Measurements from ENCODE around the gene PHLDA3.
"Not testable (repeated sequence)": the region's sequence is repeated elsewhere in the genome, so short reads cannot be mapped to it uniquely, and the experiment has no call there.

Gene PHLDA3

DNA sequence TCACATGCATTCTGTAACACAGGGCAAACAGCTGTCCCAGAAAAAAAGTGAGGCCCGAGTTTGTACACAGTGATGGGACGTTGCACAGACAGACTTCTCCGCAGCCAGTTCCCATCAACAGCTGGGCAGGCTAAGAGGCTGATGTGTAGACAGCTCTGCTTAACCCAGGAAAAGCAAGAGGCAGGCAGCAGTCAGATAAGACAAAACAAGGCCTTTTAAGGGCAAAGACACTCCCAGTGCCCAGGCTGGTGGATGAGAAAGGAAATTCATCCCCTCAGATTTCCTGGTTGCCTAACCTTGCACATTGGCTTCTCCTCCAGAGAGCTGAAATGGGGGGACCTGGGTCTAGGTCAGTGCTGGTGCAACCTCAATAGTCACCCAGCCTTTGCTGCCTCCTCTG, 17.2 kb upstream of the PHLDA3 start:
- peak; percentile 36 for DNase-seq (ENCODE audit: low read depth, low spot score)

DNA sequence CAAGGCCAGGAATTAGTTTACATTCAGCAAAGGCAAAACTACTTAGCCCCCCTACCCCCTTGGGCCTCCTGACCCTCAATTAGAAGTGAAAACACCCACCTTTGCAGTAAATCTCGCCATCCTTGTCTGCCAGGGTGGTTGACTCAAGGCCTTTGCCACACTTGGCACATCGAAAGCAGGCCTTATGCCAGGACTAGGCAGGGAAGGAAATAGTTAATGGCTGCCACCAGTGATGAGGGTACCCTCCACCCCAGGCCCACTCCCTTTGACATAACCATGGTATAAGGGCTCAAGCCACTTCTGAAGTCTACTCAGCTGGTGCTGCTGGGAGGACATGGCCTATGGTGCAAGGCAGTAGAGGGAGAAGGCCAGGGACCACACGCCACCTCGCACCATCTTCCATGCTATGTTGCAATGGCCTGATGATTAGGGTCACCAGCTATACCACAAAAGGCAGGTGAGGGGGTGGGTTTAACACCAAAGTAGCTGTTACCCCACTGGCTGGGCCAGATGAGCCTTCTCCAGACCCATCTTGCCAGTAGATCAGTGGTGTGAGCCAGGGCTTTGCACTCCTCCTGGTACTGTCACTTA, 16.3 kb upstream of the PHLDA3 start:
- DNase-seq (ENCODE audit: low read depth, low spot score) = no peak

DNA sequence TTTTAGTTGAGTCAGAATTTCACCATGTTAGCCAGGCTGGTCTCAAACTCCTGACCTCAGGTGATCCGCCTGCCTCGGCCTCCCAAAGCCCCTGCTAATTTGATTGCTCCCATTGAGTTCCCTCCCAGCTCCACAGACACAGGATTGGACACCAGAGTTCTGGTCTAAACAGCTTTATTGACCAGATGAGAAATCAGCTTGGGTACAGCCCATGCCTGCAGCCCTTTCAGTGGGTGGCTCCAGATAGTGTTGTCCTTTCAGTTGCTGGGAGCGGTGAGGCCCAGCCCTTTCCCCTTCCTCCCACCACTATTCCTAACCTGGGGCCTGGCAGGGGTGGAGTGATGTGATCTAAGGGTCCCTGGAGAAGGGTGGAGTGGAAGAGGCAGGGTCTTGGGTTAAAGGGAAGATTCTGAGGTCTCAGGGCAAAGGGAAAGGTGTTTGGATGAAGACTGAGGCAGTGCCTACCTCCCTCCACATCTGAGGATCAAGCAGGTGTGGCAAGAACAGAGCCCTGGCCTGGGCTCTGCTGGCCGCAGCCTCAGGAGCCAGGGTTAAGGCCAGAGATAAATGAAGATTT, 14.5 kb upstream of the PHLDA3 start:
- no peak for DNase-seq (ENCODE audit: low read depth, low spot score)

DNA sequence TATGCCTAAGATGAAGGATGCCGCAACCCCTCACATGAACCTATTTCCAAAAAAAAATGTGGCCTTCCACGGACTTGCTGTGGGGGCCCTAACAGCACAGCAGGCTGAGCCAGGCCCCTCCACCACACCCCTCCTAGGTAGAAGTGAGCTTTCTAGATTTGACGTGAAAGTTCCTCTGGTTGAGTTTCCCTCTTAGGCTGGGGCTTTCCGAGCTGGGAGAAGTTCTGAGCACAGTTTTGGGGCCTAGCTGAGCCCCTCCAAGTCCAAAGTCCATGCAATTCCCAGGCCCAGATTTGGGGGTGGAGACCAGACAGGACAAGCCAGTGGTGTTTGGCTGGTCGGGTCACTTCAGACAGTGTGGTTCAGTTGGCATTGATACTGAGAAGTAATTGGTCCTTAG, 13.8 kb upstream of the PHLDA3 start:
- DNase-seq (ENCODE audit: low read depth, low spot score) = no peak

DNA sequence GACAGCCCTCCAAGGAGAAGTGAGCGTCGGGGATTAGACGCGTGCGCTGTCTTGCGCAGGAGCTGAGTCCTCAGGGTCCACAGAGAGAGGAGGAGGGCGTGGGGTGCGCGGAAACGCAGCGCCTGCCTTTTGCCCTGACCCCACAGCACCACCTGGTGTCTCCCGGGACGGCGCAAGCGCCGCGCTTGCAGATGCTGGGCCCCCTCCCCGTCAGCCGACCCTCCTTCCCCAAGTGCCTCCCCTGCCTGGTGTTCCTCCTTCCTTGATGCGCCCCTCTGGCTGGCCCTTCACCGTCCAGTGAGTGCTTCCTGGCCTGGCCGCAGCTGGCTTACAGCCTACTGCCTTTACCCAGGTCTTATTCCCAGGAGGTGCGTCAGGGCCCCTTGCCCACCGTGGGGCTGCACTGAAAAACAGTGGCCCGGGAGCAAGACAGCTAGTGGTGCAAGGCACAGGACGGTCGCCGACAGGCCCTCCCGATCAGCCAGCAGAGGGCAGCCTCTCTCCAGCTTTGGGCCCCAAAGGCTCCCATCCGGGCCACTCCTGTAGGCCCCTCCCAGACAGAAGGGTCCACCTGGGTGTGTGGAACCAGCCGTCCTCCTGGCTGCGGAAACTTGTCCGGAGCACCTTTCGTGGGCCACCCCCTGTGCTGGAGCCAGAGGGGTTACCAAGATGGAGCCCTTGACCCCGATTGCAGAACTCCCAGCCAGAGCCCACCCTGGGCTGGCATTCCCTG, 12.9 kb upstream of the PHLDA3 start:
- DNase-seq (ENCODE audit: low read depth, low spot score) = peak; percentile 97

DNA sequence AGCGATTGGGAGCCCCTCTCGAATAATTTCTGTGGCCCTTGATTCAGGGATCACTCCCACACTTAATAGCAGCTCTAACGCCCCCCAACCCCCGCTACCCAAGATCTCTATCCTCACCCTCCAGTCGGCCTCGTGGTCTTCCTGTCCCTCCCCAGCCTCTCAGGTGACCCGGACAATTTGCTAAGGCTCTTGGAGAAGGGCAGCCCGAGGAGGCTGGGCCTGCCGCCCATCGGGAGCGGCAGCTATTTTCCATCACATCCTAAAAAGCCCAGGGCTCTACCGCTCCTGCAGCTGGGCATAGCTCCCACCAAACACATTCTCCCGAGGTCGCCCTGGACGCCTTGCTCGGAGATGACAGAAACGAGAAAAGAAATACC, 12.0 kb upstream of the PHLDA3 start:
- peak; percentile 49 for DNase-seq (ENCODE audit: low read depth, low spot score)

DNA sequence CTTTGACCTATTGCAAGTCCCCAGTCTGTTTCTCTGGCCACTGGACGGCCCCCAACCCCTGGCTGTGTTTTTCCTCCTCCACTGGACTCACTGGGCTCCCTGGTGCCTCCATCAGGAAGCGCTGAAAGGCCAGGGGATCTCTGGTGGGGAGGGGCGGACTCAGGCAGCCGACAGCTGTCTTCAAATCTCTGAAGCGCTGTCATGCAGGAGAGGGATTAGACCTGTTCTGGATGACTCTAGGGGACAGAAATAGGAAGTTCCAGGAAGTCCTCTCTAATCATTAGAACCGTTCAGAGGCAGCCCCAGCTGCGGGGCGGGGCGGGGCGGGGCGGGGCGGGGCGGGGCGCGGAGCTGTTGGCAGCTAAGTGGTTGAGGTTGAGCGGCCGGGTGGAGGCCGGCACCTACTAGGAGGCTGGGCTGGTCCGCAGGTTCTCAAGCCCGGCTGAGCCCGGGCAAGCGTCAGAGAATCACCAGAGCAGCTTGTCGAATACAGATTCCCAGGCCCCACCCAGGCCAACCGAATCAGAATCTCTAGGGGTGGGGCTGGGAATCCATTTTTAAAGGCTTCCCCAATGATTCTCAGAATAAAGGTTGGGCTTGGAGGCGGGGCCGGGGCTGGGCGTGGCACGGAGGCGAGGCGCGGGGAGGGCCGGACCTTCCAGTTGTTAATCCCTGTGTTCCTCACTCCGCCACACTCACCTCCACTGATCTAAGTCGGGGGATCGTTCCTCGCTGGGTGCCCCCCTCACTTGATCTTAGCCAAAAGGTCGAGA, 11.4 kb upstream of the PHLDA3 start:
- peak; percentile 93 for DNase-seq (ENCODE audit: low read depth, low spot score)

DNA sequence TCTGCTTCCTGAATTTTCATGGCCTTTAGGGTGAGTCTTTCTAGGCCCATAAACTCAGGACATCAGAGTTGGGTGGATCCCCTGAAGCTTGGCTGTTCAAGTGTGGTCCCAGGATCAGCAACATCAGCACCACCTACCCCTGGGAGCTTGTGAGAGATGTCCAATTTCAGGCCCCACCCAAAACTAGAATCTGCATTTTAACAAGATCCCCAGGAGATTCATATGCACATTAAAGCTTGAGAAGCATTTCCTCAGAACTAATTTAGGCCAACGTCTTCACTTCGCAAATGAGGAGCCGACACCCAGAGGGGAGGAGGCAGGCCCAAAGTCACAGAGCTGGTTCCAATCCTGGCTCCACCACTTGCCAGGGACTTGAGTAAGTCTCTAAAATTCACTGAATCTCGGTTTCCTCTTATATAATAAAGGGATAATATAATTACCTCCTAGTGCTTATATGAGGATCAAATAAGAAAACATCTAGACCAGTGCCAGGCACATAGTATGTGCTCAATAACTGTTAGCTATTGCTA, 10.3 kb upstream of the PHLDA3 start:
- DNase-seq (ENCODE audit: low read depth, low spot score) = no peak

DNA sequence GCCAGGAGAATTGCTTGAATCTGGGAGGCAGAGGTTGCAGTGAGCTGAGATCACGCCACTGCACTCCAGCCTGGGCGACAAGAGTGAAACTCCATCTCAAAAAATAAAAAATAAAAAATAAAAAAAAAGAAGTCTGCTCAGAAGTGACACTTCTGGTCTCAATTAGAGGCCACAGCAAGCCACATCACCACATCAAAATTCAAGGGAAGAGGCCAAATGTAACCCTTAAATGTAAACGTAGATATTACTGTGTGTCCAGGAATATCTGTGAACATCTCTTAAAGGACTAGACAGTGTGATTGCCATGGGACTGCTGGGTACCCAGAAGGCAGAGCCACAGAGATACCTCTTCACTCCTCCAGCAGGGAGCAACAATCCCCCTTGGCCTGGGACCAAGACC, 9.7 kb upstream of the PHLDA3 start:
- DNase-seq (ENCODE audit: low read depth, low spot score) = not testable (repeated sequence)

DNA sequence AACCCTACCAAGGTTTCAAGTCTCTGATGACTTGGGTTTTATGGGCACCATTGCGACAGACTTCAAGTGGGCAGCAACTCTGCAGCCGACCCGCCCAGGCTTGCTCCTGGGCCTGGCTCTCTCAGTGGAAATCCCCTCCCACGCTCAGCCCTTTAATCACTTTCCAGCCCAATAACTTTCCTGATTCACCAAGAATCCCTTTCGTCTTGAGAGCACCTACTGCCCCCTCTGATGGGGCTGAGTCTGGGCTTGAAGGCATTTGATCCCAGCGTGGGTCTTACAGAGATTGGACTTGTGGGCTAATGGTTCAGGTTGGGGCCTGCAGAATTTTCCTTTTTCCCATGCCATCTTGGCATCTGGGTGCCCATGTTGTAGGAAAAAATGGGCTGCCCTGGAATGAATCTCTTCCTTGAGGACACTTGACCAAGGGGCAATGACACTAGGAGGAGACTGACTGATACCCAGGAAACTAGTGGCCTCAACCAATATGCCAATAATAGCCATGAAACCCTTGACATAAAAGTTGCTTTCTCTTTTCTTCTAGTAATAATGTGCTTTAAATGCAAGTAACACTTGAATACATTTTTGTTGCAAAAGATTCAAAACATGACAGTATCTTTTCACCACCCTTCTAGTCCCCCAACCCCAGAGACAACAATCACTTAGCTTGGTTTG, 7.8 kb upstream of the PHLDA3 start:
- DNase-seq (ENCODE audit: low read depth, low spot score) = no peak

DNA sequence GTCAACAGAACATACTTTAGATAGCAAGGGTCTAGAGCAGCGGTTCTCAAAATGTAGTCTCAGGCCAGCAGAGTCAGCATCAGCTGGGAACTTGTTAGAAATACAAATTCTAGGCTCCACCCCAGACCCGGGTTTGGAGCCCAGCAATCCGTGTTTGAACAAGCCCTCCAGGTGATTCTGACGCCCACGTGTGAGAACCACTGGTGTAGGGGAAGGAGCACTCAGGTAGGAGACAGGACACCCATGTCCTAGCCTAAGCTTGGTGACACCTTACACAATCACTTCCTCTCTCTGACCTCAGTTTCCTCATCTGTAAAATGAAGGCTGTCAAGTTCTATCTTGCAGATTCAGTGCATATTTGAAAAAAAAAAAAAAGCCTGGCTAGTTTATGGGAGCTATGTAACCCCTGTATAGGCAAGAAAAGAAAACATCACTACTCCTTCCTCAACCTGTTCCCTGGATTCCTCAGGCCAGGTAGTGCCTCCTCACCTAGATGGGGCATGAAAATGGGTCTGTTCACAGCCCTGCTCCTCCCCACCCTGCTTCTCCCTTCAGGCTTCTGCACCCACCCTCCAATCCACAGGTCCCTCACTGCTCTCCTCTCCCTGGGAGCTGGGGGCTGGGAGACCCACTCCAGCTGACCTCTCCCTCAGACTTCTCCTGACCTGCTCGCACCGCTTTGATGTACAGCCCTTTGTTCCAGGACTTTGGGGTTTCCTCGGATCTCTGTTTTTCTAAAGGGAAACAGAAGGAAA, 7.1 kb upstream of the PHLDA3 start:
- no peak for DNase-seq (ENCODE audit: low read depth, low spot score)

DNA sequence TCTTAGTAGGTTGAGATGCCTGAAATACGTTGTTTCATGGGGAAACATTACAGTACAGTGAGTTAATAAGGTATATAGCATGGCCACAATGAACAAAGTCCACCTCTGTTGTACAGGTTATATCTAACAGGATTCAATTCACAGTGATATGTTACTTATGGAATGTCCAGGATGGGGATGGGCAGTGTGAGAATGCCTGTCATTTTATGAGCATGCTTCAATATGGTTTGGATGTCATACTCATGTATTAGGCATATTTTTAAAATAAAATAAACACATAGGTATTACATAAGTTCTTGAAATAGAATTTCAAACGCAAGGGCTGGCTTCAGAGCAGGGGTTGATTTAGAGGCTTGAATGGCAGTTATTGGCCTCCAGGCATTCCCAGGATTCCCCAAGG, 6.1 kb upstream of the PHLDA3 start:
- DNase-seq (ENCODE audit: low read depth, low spot score) = no peak

DNA sequence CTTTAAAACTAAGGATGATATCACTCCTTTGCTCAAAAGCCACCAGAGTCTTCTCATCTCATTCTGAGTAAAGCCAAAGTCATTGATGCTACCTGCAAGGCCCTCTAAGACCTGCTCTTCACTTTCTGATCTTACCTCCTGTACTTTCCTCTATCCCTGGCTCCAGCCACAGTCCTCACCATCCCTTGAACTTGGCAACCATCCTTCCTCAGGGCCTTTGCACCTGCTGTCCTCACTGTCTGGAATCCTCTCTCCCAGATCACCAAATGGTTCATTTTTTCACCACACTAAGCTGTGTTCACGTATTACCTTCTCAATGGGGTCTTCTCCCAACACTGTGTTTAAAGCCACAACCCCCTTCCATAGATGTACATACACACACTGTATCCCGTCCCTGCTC, 4.3 kb upstream of the PHLDA3 start:
- no peak for DNase-seq (ENCODE audit: low read depth, low spot score)

DNA sequence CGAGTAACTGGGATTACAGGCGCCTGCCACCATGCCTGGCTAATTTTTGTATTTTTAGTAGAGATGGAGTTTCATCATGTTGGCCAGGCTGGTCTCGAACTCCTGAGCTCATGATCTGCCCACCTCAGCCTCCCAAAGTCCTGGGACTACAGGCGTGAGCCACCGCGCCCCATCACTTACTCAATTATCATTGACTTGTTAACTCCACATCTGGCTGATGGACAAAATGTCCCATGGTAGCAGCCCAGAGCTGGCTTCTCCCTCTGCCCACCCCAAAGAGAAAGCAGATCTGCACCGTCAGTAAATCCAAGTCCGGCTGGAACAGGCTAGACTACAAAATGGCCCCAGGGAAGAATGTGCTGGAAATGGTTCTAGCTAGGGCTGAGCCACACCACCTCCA, 3.3 kb upstream of the PHLDA3 start:
- DNase-seq (ENCODE audit: low read depth, low spot score) = peak; percentile 32

DNA sequence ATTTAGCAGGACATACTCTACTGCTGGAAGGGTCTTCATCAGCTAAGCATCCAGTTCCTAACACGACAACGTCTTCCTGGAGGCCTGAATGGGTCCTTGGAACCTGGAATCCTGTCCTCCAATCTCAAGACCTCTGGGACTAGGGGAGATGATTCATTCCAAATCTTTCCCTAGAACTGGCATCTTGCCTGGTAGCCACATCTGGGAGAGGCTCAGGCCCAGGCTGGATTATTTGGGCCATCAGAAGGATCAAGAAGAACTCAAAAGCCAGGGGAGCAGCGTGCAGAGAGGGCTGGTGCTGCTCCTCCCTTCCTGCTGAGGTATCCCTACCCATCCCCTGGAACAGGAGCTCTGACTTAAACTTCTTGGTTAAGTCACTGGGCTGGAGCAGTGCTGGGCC, 2.8 kb upstream of the PHLDA3 start:
- DNase-seq (ENCODE audit: low read depth, low spot score) = no peak

DNA sequence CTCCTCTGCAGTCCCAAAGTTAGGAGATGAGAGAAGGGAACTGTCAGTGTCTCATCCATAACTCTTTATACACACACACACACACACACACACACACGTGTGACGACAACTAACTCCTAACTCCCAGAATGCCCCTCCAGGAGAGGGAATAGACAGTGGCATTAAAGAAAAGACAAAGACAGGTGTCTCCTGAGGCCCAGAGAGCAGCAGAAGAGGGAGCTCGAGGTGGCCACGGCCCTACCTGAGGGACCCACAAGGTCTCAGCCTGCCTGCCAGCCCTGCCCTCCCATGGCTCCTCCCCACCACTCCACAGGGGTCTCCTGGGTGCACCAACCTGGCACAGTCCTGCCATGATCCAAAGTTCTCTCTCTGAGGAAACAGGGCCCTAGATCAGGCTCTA, 1.6 kb upstream of the PHLDA3 start:
- DNase-seq (ENCODE audit: low read depth, low spot score) = no peak

DNA sequence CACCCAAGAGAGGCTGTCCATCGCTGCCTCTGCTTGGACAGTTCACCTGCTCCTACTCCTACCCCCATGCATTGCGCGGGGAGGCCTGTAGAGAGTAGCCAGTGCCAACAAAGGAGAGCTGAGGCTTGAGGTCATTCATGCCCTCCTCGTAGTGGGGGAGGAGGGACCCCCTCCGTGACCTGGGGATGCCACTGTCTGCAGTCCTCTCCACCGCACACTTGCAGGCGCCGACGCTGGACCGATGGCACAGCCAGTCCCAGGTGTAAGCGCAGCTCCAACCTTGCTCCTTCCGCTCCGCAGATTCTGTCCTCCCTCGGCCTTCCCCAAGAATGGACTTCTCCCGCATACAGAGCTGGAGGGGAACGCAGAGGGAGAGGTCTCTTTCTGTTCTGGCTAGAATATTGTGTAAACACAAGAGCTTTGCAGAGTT, 672 bp upstream of the PHLDA3 start:
- no peak for DNase-seq (ENCODE audit: low read depth, low spot score)

DNA sequence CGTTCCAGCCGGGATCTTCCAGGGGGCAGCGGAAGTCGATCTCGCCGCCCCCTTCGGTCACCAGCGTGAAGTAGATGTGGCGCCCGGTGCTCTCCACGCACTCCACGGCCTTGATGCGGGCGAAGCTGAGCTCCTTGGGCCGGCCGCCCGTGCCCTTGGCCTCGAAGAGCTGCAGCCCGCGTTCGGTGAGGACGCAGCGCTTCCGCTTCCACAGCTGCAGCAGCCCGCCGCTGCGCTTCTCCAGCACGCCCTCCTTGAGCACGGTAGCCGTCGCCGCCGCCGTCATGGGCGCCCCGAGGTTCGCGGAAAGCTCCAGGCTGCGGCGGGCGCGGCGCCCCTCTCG, 516 bp downstream of the PHLDA3 start:
- peak; percentile 46 for DNase-seq (ENCODE audit: low read depth, low spot score)

DNA sequence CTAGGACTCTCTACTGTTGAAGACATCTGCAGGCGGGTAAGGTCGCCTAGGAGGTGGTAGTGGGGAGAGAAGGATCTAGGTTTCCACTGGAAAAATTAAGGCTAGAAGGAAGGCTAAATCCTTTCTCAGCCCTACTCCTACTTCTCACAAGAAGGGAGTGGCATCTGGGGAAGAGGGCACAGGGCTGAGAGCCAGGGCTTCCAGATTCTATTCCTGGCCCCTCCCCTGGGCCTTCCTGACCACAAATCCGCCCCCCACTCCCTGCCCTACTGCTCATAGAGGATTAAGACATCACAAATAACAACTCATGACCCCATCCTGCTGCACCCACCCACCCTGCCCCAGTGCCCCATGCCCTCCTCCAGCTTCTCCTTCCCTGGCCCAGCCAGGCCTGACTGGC, 2.5 kb downstream of the PHLDA3 start:
- DNase-seq (ENCODE audit: low read depth, low spot score) = no peak

DNA sequence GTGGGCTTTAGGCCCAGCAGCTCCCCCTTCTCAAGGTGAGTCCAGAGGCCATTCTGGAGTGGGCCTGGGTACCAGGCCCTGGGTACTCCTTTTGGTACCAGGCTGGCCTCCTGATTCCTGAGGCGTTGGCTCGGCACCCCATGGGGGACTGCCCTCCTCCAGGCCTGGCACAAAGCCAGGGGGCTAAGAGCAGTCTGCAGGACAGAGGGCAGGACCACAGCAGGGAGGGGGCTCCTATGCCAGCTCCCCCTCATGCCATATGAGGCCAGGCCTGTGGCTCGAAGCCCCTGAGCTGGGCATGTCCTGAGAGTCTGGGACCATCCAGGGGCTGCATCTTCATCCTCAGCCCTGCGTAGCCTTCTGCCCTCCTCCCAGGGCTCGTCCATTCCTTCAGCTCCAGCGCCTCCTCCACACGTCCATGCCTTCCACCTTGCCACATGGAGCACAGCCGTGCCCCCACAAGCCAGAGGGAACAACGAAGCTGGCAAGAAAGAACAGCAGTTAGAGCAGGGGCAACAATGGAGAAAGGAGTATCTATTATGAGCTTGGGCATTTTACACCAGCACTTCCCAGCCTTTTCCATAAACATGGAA, 3.2 kb downstream of the PHLDA3 start:
- no peak for DNase-seq (ENCODE audit: low read depth, low spot score)

DNA sequence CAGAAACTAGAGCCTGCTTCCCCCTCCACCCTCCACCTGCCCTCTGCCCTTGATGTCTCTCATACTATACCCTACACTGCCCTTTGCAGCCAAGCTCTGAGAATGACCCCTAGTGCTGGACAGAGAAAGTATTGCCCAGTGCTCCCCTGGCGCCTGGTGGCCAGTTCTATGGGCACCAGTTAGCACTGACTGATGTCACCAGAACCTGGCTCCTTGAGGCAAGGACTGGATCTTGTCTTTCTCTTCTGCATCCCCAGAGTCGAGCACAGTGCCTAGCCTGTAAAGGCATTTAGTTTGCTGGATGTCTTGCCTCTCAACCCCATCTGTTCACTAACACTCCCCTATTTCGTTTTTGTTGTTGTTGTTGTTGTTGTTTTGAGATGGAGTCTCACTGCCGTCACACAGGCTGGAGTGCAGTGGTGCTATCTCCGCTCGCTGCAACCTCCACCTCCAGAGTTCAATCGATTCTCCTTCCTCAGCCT, 5.9 kb downstream of the PHLDA3 start:
- peak; percentile 57 for DNase-seq (ENCODE audit: low read depth, low spot score)
